H1 (cell line): ENCODE results near the gene SOS1. TPM values are rescaled to one million over a fixed set of nuclear protein-coding genes. Genes with fewer than 3 reads are reported as not detected.

Experiments
- CTCF ChIA-PET: fragments of 300-600 bp; sonication (Branson Sonifier 250); formaldehyde crosslinking; loops from one replicate; lab custom pipeline; 2021; ENCODE audit not compliant: partially characterized antibody; lab: Charles Lee
- POLR2A ChIA-PET: fragments of 300-600 bp; sonication (Branson Sonifier 250); formaldehyde crosslinking; loops from one replicate; lab custom pipeline; 2021; ENCODE audit warnings: inconsistent platforms; ENCODE audit not compliant: partially characterized antibody; lab: Charles Lee
- DNase-seq, 2 experiments: peaks; one replicate each; pipeline versions ENCODE4 v3.0.0 to v3.0.0-alpha.2; 2010 to 2022; ENCODE audit warnings: low spot score in 2 of 2, low read depth in 1 of 2, mixed read lengths in 1 of 2
- FAIRE-seq: peaks from 2 replicates; lab custom pipeline; 2011; peaks lifted over from hg19 to GRCh38; lab: Jason Lieb, UNC
- H2AFZ ChIP-seq: 2 replicates; pipeline ENCODE4 v1.8.1; 2012; ENCODE audit warnings: low read length, inconsistent platforms
- H2AK5ac ChIP-seq: 2 replicates; pipeline ENCODE4 v1.6.1; 2013; ENCODE audit warnings: low read depth, low read length
- H2BK120ac ChIP-seq: replicated peaks from 2 replicates; pipeline ENCODE3; 2013; ENCODE audit warnings: low read depth, low read length, inconsistent platforms
- H2BK12ac ChIP-seq: 2 replicates; pipeline ENCODE4 v1.6.1; 2013; ENCODE audit warnings: low read depth, low read length
- H2BK15ac ChIP-seq: 2 replicates; pipeline ENCODE4 v1.6.1; 2013; ENCODE audit warnings: low read length
- H2BK20ac ChIP-seq: 2 replicates; pipeline ENCODE4 v1.6.1; 2013; ENCODE audit warnings: low read length
- H2BK5ac ChIP-seq: 2 replicates; pipeline ENCODE4 v1.6.1; 2013; ENCODE audit warnings: low read depth, low read length
- H3K14ac ChIP-seq: 2 replicates; pipeline ENCODE4 v1.6.1; 2013; ENCODE audit warnings: inconsistent platforms; ENCODE audit not compliant: insufficient read length
- H3K18ac ChIP-seq: 2 replicates; pipeline ENCODE4 v1.6.1; 2013; ENCODE audit warnings: low read length; ENCODE audit errors: extremely low read depth
- H3K23ac ChIP-seq: 2 replicates; pipeline ENCODE4 v1.6.1; 2013; ENCODE audit warnings: inconsistent platforms; ENCODE audit not compliant: insufficient read length
- H3K23me2 ChIP-seq: 2 replicates; pipeline ENCODE4 v1.6.1; 2013; ENCODE audit warnings: low read depth, low read length
- H3K27ac ChIP-seq: 2 replicates; pipeline ENCODE4 v1.6.1; 2011; ENCODE audit warnings: low read depth, low read length, inconsistent platforms
- H3K27me3 ChIP-seq, 4 experiments: replicated peaks in 1 of 4; 1 replicate in 1 of 4; 2 replicates in 3 of 4; pipeline versions ENCODE4 v1.6.1 to v1.8.1; 2011 to 2013; ENCODE audit warnings: low read length in 3 of 4, mild to moderate bottlenecking in 3 of 4, inconsistent platforms in 2 of 4, mixed read lengths in 2 of 4, moderate library complexity in 1 of 4; ENCODE audit not compliant: control insufficient read depth in 3 of 4, insufficient read depth in 3 of 4; ENCODE audit errors: extremely low read depth in 1 of 4
- H3K36me3 ChIP-seq, 4 experiments: 2 replicates each; pipeline versions ENCODE4 v1.6.1 to v1.8.1; 2011 to 2013; ENCODE audit warnings: mild to moderate bottlenecking in 4 of 4, low read length in 3 of 4, moderate library complexity in 2 of 4, control low read depth in 1 of 4, inconsistent platforms in 1 of 4; ENCODE audit not compliant: insufficient read depth in 4 of 4, control insufficient read depth in 2 of 4
- H3K4ac ChIP-seq: replicated peaks from 2 replicates; pipeline ENCODE3; 2013; ENCODE audit warnings: low read length, low read depth, mixed read lengths, inconsistent platforms; ENCODE audit not compliant: insufficient read length
- H3K4me1 ChIP-seq, 4 experiments: replicated peaks in 1 of 4; 1 replicate in 1 of 4; 2 replicates in 3 of 4; pipeline versions ENCODE4 v1.6.1 to v1.8.1; 2011 to 2013; ENCODE audit warnings: low read length in 3 of 4, inconsistent platforms in 2 of 4, mixed read lengths in 1 of 4; ENCODE audit not compliant: insufficient read depth in 4 of 4, control insufficient read depth in 3 of 4
- H3K4me2 ChIP-seq, 2 experiments: 2 replicates each; pipeline versions ENCODE4 v1.6.1 to v1.8.1; 2011 to 2013; ENCODE audit warnings: low read depth in 2 of 2, low read length in 2 of 2, control low read depth in 1 of 2, inconsistent platforms in 1 of 2, mild to moderate bottlenecking in 1 of 2; ENCODE audit not compliant: insufficient read depth in 1 of 2
- H3K4me3 ChIP-seq, 4 experiments: fragments of 200-600, 300-600 bp in 1 of 4; sonication (generic), shearing (Covaris generic), sonication (Bioruptor Twin) in 1 of 4; 2 replicates each; pipeline versions ENCODE4 v1.5.1 to v1.8.1; 2011 to 2016; ENCODE audit warnings: low read length in 4 of 4, low read depth in 3 of 4, control low read depth in 2 of 4, inconsistent platforms in 2 of 4, mild to moderate bottlenecking in 2 of 4, mixed read lengths in 1 of 4, moderate library complexity in 1 of 4; ENCODE audit not compliant: insufficient read depth in 2 of 4; ENCODE audit errors: extremely low read depth in 1 of 4
- H3K56ac ChIP-seq: replicated peaks from 2 replicates; pipeline ENCODE3; 2013; ENCODE audit warnings: low read depth, mild to moderate bottlenecking, mixed read lengths, low read length, inconsistent platforms; ENCODE audit not compliant: insufficient read length
- H3K79me1 ChIP-seq: 2 replicates; pipeline ENCODE4 v1.6.1; 2013; ENCODE audit warnings: low read depth, low read length, control low read depth
- H3K79me2 ChIP-seq, 2 experiments: 2 replicates each; pipeline versions ENCODE4 v1.6.1 to v1.8.1; 2012 to 2013; ENCODE audit warnings: low read length in 2 of 2, mild to moderate bottlenecking in 2 of 2, inconsistent platforms in 1 of 2; ENCODE audit not compliant: insufficient read depth in 2 of 2, control insufficient read depth in 1 of 2
- H3K9ac ChIP-seq, 4 experiments: replicated peaks in 1 of 4; 1 replicate in 1 of 4; 2 replicates in 3 of 4; pipeline versions ENCODE4 v1.6.1 to v1.8.1; 2011 to 2013; ENCODE audit warnings: low read depth in 3 of 4, low read length in 3 of 4, control low read depth in 2 of 4, mild to moderate bottlenecking in 2 of 4, moderate library complexity in 2 of 4, inconsistent platforms in 1 of 4; ENCODE audit errors: extremely low read depth in 1 of 4
- H3K9me3 ChIP-seq, 2 experiments: 2 replicates each; pipeline versions ENCODE4 v1.6.1 to v1.8.1; 2012 to 2013; ENCODE audit warnings: mild to moderate bottlenecking in 2 of 2, moderate library complexity in 2 of 2, control low read depth in 1 of 2, inconsistent platforms in 1 of 2, low read depth in 1 of 2, low read length in 1 of 2, mixed read lengths in 1 of 2; ENCODE audit not compliant: insufficient read depth in 2 of 2
- H4K20me1 ChIP-seq, 2 experiments: replicated peaks in 1 of 2; 2 replicates each; pipeline versions ENCODE3 to v1.8.1; 2011 to 2013; ENCODE audit warnings: inconsistent platforms in 2 of 2, low read length in 2 of 2, mild to moderate bottlenecking in 1 of 2; ENCODE audit not compliant: insufficient read depth in 2 of 2, control insufficient read depth in 1 of 2
- H4K5ac ChIP-seq: 2 replicates; pipeline ENCODE4 v1.6.1; 2013; ENCODE audit warnings: low read length, low read depth, mixed read lengths, inconsistent platforms; ENCODE audit not compliant: insufficient read length
- H4K8ac ChIP-seq: 2 replicates; pipeline ENCODE4 v1.8.0; 2013; ENCODE audit warnings: mild to moderate bottlenecking, moderate library complexity, low read length, inconsistent platforms; ENCODE audit not compliant: insufficient read depth; ENCODE audit errors: extremely low read depth
- H4K91ac ChIP-seq: replicated peaks from 2 replicates; pipeline ENCODE3; 2013; ENCODE audit warnings: low read length, mixed read lengths, inconsistent platforms; ENCODE audit not compliant: insufficient read length
- CHD1 ChIP-seq: IDR thresholded peaks from 2 replicates; pipeline ENCODE4 v1.6.1; 2012; ENCODE audit warnings: low read depth, low read length, improper control_type of control experiment
- CTBP2 ChIP-seq: IDR thresholded peaks from 2 replicates; pipeline ENCODE4 v1.7.0; 2011; ENCODE audit warnings: borderline replicate concordance, mild to moderate bottlenecking, moderate library complexity, mixed read lengths, low read length; ENCODE audit not compliant: insufficient read depth, insufficient read length
- HDAC2 ChIP-seq, 2 experiments: fragments of 300-600 bp in 1 of 2; sonication (generic) in 1 of 2; IDR thresholded peaks; 2 replicates each; pipeline ENCODE4 v1.6.1; 2011 to 2012; ENCODE audit warnings: low read depth in 2 of 2, low read length in 2 of 2, mild to moderate bottlenecking in 2 of 2, moderate library complexity in 2 of 2, borderline replicate concordance in 1 of 2, inconsistent platforms in 1 of 2
- JUND ChIP-seq: IDR thresholded peaks from 2 replicates; pipeline ENCODE4 v1.6.1; 2011; ENCODE audit warnings: mild to moderate bottlenecking, improper control_type of control experiment, low read length
- KDM4A ChIP-seq: IDR thresholded peaks from one replicate; pipeline ENCODE4 v1.7.1; 2012; ENCODE audit warnings: low read depth, mild to moderate bottlenecking, moderate library complexity, low read length, inconsistent platforms; ENCODE audit not compliant: severe bottlenecking
- MAFK ChIP-seq: IDR thresholded peaks from 2 replicates; pipeline ENCODE4 v1.6.1; 2012; ENCODE audit warnings: low read depth, mild to moderate bottlenecking, improper control_type of control experiment, low read length
- SIX5 ChIP-seq: IDR thresholded peaks from 2 replicates; pipeline ENCODE4 v1.6.1; 2011; ENCODE audit warnings: mild to moderate bottlenecking, low read depth, low read length
- SRF ChIP-seq: IDR thresholded peaks from 2 replicates; pipeline ENCODE4 v1.6.1; 2011; ENCODE audit warnings: mild to moderate bottlenecking, low read depth, low read length, moderate library complexity
- WGBS, 2 experiments: shearing (Covaris generic) in 1 of 2; methylation state at CpG; one replicate each; pipeline versions ENCODE4 v1.1.6 to v1.1.7; 2013 to 2015; ENCODE audit warnings: low lambda C conversion rate in 2 of 2, mixed read lengths in 2 of 2, inconsistent platforms in 1 of 2, low coverage in 1 of 2, missing lambda C conversion rate in 1 of 2; ENCODE audit not compliant: insufficient replicate concordance in 2 of 2, insufficient coverage in 1 of 2, insufficient read length in 1 of 2; ENCODE audit errors: extremely low coverage in 1 of 2, missing lambda C conversion rate in 1 of 2; 5-methylcytosine and 5-hydroxymethylcytosine counted together
- polyA plus RNA-seq, 7 experiments: library from polyadenylated mRNA; depleted of rRNA in 3 of 7; stranded (reverse) in 5 of 7; unstranded in 2 of 7; fragments of >200 nt in 5 of 7; fragments of 200-250 nt in 2 of 7; gene quantifications; 1 replicate in 5 of 7; 2 replicates in 1 of 7; 4 replicates in 1 of 7; pipeline versions ENCODE4 v1.2.1 to v1.2.3, GENCODE V29; 2011 to 2013; ENCODE audit warnings: missing spikeins in 2 of 7, mixed read lengths in 2 of 7
- total RNA-seq: library from RNA; stranded (reverse); fragmentation: NEBNext Ultra II Directional; extraction: Animal tissue kit (Norgen Biotek cat#: 25700); gene quantifications from 2 replicates; pipeline ENCODE4 v1.2.1, GENCODE V29; 2021
- TF ChIP-seq, protein P1 (sequence below): IDR thresholded peaks from 2 replicates; pipeline ENCODE4 v1.6.1; 2012; ENCODE audit warnings: low read length, inconsistent platforms

Gene SOS1
- total and polyA plus RNA-seq, 2 of the 8 experiments (the other 6 are each of a cell fraction or from before 2014, with no cell fraction given), result 25.7 to 27.0 TPM

DNA sequence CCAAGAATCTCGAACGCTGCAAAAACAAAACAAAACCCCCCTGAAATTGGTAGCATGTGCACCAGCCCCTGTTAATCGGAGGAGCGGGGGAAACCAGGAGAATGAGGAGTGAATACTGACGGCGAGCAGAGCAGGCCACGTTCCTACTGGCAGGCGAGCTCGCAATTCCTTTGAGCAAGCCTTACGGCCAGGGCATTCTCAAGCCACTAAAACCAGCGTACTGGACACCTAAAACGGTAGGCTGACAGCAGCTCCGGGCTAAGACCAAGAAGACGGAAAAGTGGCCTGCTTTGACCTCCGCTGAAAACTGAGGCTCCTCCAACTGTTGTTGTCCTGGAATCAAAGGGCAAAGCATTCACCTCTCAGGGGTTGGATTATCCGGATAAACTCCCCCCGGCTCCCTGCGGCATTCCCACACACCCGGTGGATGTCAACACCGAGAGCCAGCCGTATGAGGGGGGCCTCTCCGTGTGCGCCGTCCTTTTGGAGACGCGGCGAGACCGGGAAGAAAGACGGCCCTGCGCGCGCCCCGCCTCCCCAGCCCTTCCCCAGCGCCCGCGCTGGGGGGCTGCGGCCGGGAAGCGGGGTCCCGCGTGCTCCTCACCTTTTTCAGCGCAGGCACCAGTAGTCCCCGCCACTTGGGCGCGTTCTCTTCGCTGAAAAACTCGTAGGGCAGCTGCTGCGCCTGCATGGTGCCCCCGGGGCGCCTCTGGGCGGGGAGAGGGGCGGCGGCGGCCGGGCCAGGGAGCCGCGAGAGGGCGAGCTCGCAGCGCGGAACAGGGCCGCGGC lies 925 bp downstream of the SOS1 start:
- POLR2A ChIA-PET, result interaction anchor here (0.8 to 2.1 kb wide), 12 partner anchors 8 to 316 kb away, joined by 3 to 9 read pairs (median 4); no protein-coding TSS in a partner anchor
- no peaks in the 10 kb centered on the region for H3K9me3 ChIP-seq
- 0 out of 2 replicates have a peak overlapping the region, but pooled peaks have one; percentile 2 for H3K27ac ChIP-seq
- H2BK12ac ChIP-seq, result no peak overlapping the region
- H3K9ac ChIP-seq, result peak overlapping the region; percentile 50 to 96 (median 68)
- H3K27me3 ChIP-seq, result no peaks in the 10 kb centered on the region
- peaks cover 0 to 3% (median 0%) of the 10 kb centered on the region in 4 experiments; a peak in 1 of 8 replicates for H3K36me3 ChIP-seq
- H2BK5ac ChIP-seq, result peak overlapping the region; percentile 32; the same call in 1 of the 2 replicates
- peaks cover 7 to 56% of the 10 kb centered on the region in 2 experiments for H3K79me2 ChIP-seq
- peak overlapping the region; percentile 6 for H4K5ac ChIP-seq
- H3K18ac ChIP-seq, result peak overlapping the region; percentile 40; the same call in 1 of the 2 replicates
- peak overlapping the region; percentile 4 for H3K4ac ChIP-seq
- no peak for FAIRE-seq
- WGBS, 2 experiments, result 3% methylated on average over 20 of the region's 63 CpGs; no CpG with 5 or more reads in 1 of the 2 experiments
- H2AFZ ChIP-seq, result no peak overlapping the region
- no peak overlapping the region for H2BK20ac ChIP-seq
- H3K23me2 ChIP-seq, result peaks cover 15% of the 10 kb centered on the region
- H4K20me1 ChIP-seq, result peaks cover 2% of the 10 kb centered on the region in 2 experiments
- H3K79me1 ChIP-seq, result peaks cover 8% of the 10 kb centered on the region
- H2BK15ac ChIP-seq, result no peak overlapping the region
- H3K4me1 ChIP-seq, result peaks cover 5 to 9% (median 7%) of the 10 kb centered on the region in 4 experiments
- H2BK120ac ChIP-seq, result no peak overlapping the region
- no peak overlapping the region for H3K23ac ChIP-seq
- peak overlapping the region; percentile 80 to 90 (median 84) for H3K4me3 ChIP-seq
- H2AK5ac ChIP-seq, result no peak overlapping the region
- peak overlapping the region; percentile 81; the same call in 1 of the 2 replicates for H4K8ac ChIP-seq
- H3K4me2 ChIP-seq, result peak overlapping the region; percentile 77 to 80
- peak in 1 of 2 experiments; percentile 80 for DNase-seq
- H4K91ac ChIP-seq, result no peak overlapping the region
- H3K56ac ChIP-seq, result peak overlapping the region; percentile 52
- CTCF ChIA-PET, result interaction anchor here (0.6 to 3.8 kb wide), 8 partner anchors 9 to 301 kb away, joined by 3 to 25 read pairs (median 3); no protein-coding TSS in a partner anchor
- H3K14ac ChIP-seq, result no peak overlapping the region
- peak; percentile 14 to 79; a peak in 2 of 4 replicates for TF ChIP-seq HDAC2 (IDR thresholded peaks at IDR 0.05; ENCODE audit: borderline replicate concordance in 1 of 2, low read depth in 2 of 2, low read length in 2 of 2)
- no peak for TF ChIP-seq SIX5
- TF ChIP-seq KDM4A, result peak; percentile 79
- TF ChIP-seq JUND, result no peak
- TF ChIP-seq MAFK, result no peak
- TF ChIP-seq CTBP2, result no peak
- TF ChIP-seq SRF, result no peak
- no peak for TF ChIP-seq CHD1
- TF ChIP-seq, protein P1, sequence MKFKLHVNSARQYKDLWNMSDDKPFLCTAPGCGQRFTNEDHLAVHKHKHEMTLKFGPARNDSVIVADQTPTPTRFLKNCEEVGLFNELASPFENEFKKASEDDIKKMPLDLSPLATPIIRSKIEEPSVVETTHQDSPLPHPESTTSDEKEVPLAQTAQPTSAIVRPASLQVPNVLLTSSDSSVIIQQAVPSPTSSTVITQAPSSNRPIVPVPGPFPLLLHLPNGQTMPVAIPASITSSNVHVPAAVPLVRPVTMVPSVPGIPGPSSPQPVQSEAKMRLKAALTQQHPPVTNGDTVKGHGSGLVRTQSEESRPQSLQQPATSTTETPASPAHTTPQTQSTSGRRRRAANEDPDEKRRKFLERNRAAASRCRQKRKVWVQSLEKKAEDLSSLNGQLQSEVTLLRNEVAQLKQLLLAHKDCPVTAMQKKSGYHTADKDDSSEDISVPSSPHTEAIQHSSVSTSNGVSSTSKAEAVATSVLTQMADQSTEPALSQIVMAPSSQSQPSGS, result no peak
